ENCODE measurements around the gene KMT5C.

DNA sequence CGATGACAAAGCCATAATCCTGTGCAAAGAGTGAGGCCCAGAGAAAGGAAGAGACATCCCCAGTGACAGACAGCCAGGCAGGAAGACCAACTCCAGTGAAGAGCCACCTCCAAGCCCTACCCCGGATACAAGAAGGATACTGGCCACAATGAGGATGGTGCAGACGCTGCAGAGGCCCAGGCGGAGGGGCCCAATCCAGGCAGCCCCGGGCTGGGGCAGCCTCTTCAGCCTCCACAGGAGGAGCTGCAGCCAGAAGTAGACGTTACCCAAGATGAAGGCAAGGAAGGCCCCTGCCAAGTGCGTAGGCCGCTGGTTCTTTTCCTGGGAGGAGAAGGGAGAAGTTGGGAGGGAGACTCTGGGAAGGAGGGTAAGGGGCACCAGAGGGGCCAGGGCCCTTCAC, 23.0 kb upstream of the KMT5C start:
- TF ChIP-seq CTCF (IDR thresholded peaks at IDR 0.05) (no peak), POLR2AphosphoS5 (IDR thresholded peaks at IDR 0.05) (no peak), POLR2A (IDR thresholded peaks at IDR 0.05) (no peak)
